ENCODE measurements around the gene RBM47.
"Not testable (repeated sequence)": the region's sequence is repeated elsewhere in the genome, so short reads cannot be mapped to it uniquely, and the experiment has no call there.

DNA sequence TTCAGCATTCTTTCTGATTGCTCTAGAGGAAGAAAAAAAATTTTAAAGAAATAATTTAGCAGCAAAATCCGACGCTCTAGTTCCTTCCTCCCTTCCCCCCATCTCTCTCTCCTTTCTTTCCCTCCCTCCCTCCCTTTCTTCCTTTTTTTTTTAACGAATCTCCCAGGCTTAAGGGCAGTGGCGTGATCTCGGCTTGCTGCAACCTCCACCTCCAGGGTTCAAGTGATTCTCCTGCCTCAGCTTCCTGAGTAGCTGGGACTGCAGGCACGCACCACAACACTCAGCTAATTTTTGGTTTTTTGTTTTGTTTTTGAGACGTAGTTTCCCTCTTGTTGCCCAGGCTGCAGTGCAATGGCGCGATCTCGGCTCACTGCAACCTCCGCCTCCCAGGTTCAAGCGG lies 75.0 kb downstream of the RBM47 start:
- TF ChIP-seq, protein P1, sequence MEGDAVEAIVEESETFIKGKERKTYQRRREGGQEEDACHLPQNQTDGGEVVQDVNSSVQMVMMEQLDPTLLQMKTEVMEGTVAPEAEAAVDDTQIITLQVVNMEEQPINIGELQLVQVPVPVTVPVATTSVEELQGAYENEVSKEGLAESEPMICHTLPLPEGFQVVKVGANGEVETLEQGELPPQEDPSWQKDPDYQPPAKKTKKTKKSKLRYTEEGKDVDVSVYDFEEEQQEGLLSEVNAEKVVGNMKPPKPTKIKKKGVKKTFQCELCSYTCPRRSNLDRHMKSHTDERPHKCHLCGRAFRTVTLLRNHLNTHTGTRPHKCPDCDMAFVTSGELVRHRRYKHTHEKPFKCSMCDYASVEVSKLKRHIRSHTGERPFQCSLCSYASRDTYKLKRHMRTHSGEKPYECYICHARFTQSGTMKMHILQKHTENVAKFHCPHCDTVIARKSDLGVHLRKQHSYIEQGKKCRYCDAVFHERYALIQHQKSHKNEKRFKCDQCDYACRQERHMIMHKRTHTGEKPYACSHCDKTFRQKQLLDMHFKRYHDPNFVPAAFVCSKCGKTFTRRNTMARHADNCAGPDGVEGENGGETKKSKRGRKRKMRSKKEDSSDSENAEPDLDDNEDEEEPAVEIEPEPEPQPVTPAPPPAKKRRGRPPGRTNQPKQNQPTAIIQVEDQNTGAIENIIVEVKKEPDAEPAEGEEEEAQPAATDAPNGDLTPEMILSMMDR (IDR thresholded peaks at IDR 0.05): not testable (repeated sequence)
- not testable (repeated sequence) for TF ChIP-seq POLR2A, POLR2AphosphoS5, EP300 (IDR thresholded peaks at IDR 0.05)
